ENCODE results near the gene KCNIP4.

The KCNIP4 gene

GRCh38 chr4:21011106-21011505, 937.5 kb downstream of the KCNIP4 start:
- no peak for DNase-seq
- Histone ChIP-seq H4K5ac (ENCODE audit: low read length) (no peak overlapping the region), H3K18ac (ENCODE audit: low read length) (no peak overlapping the region), H3K4me3 (ENCODE audit: low read length) (no peak overlapping the region), H3K79me2 (ENCODE audit: control insufficient read depth, insufficient read depth, low read length) (no peaks in the 10 kb centered on the region), H3K9ac (ENCODE audit: low read length) (no peak overlapping the region), H2AK5ac (ENCODE audit: low read length) (no peak overlapping the region), H2BK15ac (replicated peaks; ENCODE audit: low read depth) (no peak overlapping the region), H3K27me3 (ENCODE audit: insufficient read depth, low read length, poor library complexity) (no peaks in the 10 kb centered on the region), H3K23ac (ENCODE audit: low read length) (no peak overlapping the region), H3K56ac (ENCODE audit: low read length) (no peak overlapping the region), H3K4me2 (ENCODE audit: low read length) (no peak overlapping the region), H3K27ac (ENCODE audit: low read depth, low read length) (no peak overlapping the region), H3K4me1 (ENCODE audit: control insufficient read depth, low read depth, low read length) (no peaks in the 10 kb centered on the region), H3K4ac (ENCODE audit: low read depth, low read length) (no peak overlapping the region), H3K36me3 (ENCODE audit: control insufficient read depth, insufficient read depth, low read length) (no peaks in the 10 kb centered on the region), H2BK5ac (ENCODE audit: low read length) (no peak overlapping the region), H4K8ac (ENCODE audit: low read depth, low read length) (no peak overlapping the region), H2BK120ac (ENCODE audit: low read depth, low read length) (no peak overlapping the region), H3K79me1 (ENCODE audit: low read length) (no peaks in the 10 kb centered on the region)
- WGBS (ENCODE audit: extremely low coverage, insufficient coverage, low lambda C conversion rate) = no CpG with 5 or more reads among the region's 3 CpGs

GRCh38 chr4:21009956-21010355, 938.6 kb downstream of the KCNIP4 start:
- Histone ChIP-seq H3K27me3 (ENCODE audit: insufficient read depth, low read length, poor library complexity) (no peaks in the 10 kb centered on the region), H3K4me3 (ENCODE audit: low read length) (no peak overlapping the region), H3K56ac (ENCODE audit: low read length) (no peak overlapping the region), H4K8ac (ENCODE audit: low read depth, low read length) (no peak overlapping the region), H3K18ac (ENCODE audit: low read length) (no peak overlapping the region), H3K4me2 (ENCODE audit: low read length) (no peak overlapping the region), H2BK5ac (ENCODE audit: low read length) (no peak overlapping the region), H3K79me2 (ENCODE audit: control insufficient read depth, insufficient read depth, low read length) (no peaks in the 10 kb centered on the region), H3K4ac (ENCODE audit: low read depth, low read length) (no peak overlapping the region), H2AK5ac (ENCODE audit: low read length) (no peak overlapping the region), H3K79me1 (ENCODE audit: low read length) (no peaks in the 10 kb centered on the region), H3K23ac (ENCODE audit: low read length) (no peak overlapping the region), H3K9ac (ENCODE audit: low read length) (no peak overlapping the region), H3K4me1 (ENCODE audit: control insufficient read depth, low read depth, low read length) (no peaks in the 10 kb centered on the region), H3K27ac (ENCODE audit: low read depth, low read length) (no peak overlapping the region), H2BK120ac (ENCODE audit: low read depth, low read length) (no peak overlapping the region), H4K5ac (ENCODE audit: low read length) (no peak overlapping the region), H2BK15ac (replicated peaks; ENCODE audit: low read depth) (no peak overlapping the region), H3K36me3 (ENCODE audit: control insufficient read depth, insufficient read depth, low read length) (no peaks in the 10 kb centered on the region)
- peak; percentile 11 for DNase-seq
- no CpG with 5 or more reads among the region's 4 CpGs for WGBS (ENCODE audit: extremely low coverage, insufficient coverage, low lambda C conversion rate)

GRCh38 chr4:21005647-21006046, 942.9 kb downstream of the KCNIP4 start:
- Histone ChIP-seq H2BK5ac (ENCODE audit: low read length) (no peak overlapping the region), H3K4me1 (ENCODE audit: control insufficient read depth, low read depth, low read length) (no peaks in the 10 kb centered on the region), H3K56ac (ENCODE audit: low read length) (no peak overlapping the region), H4K5ac (ENCODE audit: low read length) (no peak overlapping the region), H3K4ac (ENCODE audit: low read depth, low read length) (no peak overlapping the region), H2BK15ac (replicated peaks; ENCODE audit: low read depth) (no peak overlapping the region), H3K27me3 (ENCODE audit: insufficient read depth, low read length, poor library complexity) (no peaks in the 10 kb centered on the region), H2AK5ac (ENCODE audit: low read length) (no peak overlapping the region), H3K9ac (ENCODE audit: low read length) (no peak overlapping the region), H3K4me2 (ENCODE audit: low read length) (no peak overlapping the region), H3K79me1 (ENCODE audit: low read length) (no peaks in the 10 kb centered on the region), H3K4me3 (ENCODE audit: low read length) (no peak overlapping the region), H2BK120ac (ENCODE audit: low read depth, low read length) (no peak overlapping the region), H3K18ac (ENCODE audit: low read length) (no peak overlapping the region), H4K8ac (ENCODE audit: low read depth, low read length) (no peak overlapping the region), H3K36me3 (ENCODE audit: control insufficient read depth, insufficient read depth, low read length) (no peaks in the 10 kb centered on the region), H3K79me2 (ENCODE audit: control insufficient read depth, insufficient read depth, low read length) (no peaks in the 10 kb centered on the region), H3K23ac (ENCODE audit: low read length) (no peak overlapping the region), H3K27ac (ENCODE audit: low read depth, low read length) (no peak overlapping the region)
- no CpG with 5 or more reads among the region's 4 CpGs for WGBS (ENCODE audit: extremely low coverage, insufficient coverage, low lambda C conversion rate)
- no peak for DNase-seq

- Histone ChIP-seq H3K23ac (ENCODE audit: low read length) (no peak overlapping the region), H3K56ac (ENCODE audit: low read length) (no peak overlapping the region), H3K4me2 (ENCODE audit: low read length) (no peak overlapping the region), H3K36me3 (ENCODE audit: control insufficient read depth, insufficient read depth, low read length) (no peaks in the 10 kb centered on the region), H3K27me3 (ENCODE audit: insufficient read depth, low read length, poor library complexity) (no peaks in the 10 kb centered on the region), H3K27ac (ENCODE audit: low read depth, low read length) (no peak overlapping the region), H3K4me1 (ENCODE audit: control insufficient read depth, low read depth, low read length) (no peaks in the 10 kb centered on the region), H2BK5ac (ENCODE audit: low read length) (no peak overlapping the region), H2BK120ac (ENCODE audit: low read depth, low read length) (no peak overlapping the region), H4K8ac (ENCODE audit: low read depth, low read length) (no peak overlapping the region), H3K79me2 (ENCODE audit: control insufficient read depth, insufficient read depth, low read length) (no peaks in the 10 kb centered on the region), H3K4ac (ENCODE audit: low read depth, low read length) (no peak overlapping the region), H3K18ac (ENCODE audit: low read length) (no peak overlapping the region), H3K9ac (ENCODE audit: low read length) (no peak overlapping the region), H3K79me1 (ENCODE audit: low read length) (no peaks in the 10 kb centered on the region), H4K5ac (ENCODE audit: low read length) (no peak overlapping the region), H2BK15ac (replicated peaks; ENCODE audit: low read depth) (no peak overlapping the region), H2AK5ac (ENCODE audit: low read length) (no peak overlapping the region), H3K4me3 (ENCODE audit: low read length) (no peak overlapping the region)
- no peak for DNase-seq
- WGBS (ENCODE audit: extremely low coverage, insufficient coverage, low lambda C conversion rate) = no CpG with 5 or more reads among the region's 4 CpGs
Measured at GRCh38 chr4:21002976-21003375, 945.6 kb downstream of the KCNIP4 start.

GRCh38 chr4:21002286-21002685, 946.3 kb downstream of the KCNIP4 start:
- WGBS (ENCODE audit: extremely low coverage, insufficient coverage, low lambda C conversion rate) = no CpG with 5 or more reads among the region's 5 CpGs
- Histone ChIP-seq H2AK5ac (ENCODE audit: low read length) (no peak overlapping the region), H3K27ac (ENCODE audit: low read depth, low read length) (no peak overlapping the region)

GRCh38 chr4:21001490-21001889, 947.1 kb downstream of the KCNIP4 start:
- Histone ChIP-seq H4K5ac (ENCODE audit: low read length) (no peak overlapping the region), H2AK5ac (ENCODE audit: low read length) (no peak overlapping the region), H3K56ac (ENCODE audit: low read length) (no peak overlapping the region), H3K9ac (ENCODE audit: low read length) (no peak overlapping the region), H3K4me3 (ENCODE audit: low read length) (no peak overlapping the region), H4K8ac (ENCODE audit: low read depth, low read length) (no peak overlapping the region), H3K4me2 (ENCODE audit: low read length) (no peak overlapping the region), H2BK5ac (ENCODE audit: low read length) (no peak overlapping the region), H3K27ac (ENCODE audit: low read depth, low read length) (no peak overlapping the region), H3K4me1 (ENCODE audit: control insufficient read depth, low read depth, low read length) (no peaks in the 10 kb centered on the region), H3K18ac (ENCODE audit: low read length) (no peak overlapping the region), H3K23ac (ENCODE audit: low read length) (no peak overlapping the region), H3K79me2 (ENCODE audit: control insufficient read depth, insufficient read depth, low read length) (no peaks in the 10 kb centered on the region), H2BK120ac (ENCODE audit: low read depth, low read length) (no peak overlapping the region), H3K36me3 (ENCODE audit: control insufficient read depth, insufficient read depth, low read length) (no peaks in the 10 kb centered on the region), H3K79me1 (ENCODE audit: low read length) (no peaks in the 10 kb centered on the region), H2BK15ac (replicated peaks; ENCODE audit: low read depth) (no peak overlapping the region), H3K27me3 (ENCODE audit: insufficient read depth, low read length, poor library complexity) (no peaks in the 10 kb centered on the region), H3K4ac (ENCODE audit: low read depth, low read length) (no peak overlapping the region)
- WGBS (ENCODE audit: extremely low coverage, insufficient coverage, low lambda C conversion rate) = no CpG with 5 or more reads among the region's 4 CpGs
- no peak for DNase-seq

More at GRCh38 chr4:21002286-21002685, 946.3 kb downstream of the KCNIP4 start:
- Histone ChIP-seq H3K18ac (ENCODE audit: low read length) (no peak overlapping the region), H3K4me2 (ENCODE audit: low read length) (no peak overlapping the region), H4K5ac (ENCODE audit: low read length) (no peak overlapping the region), H3K36me3 (ENCODE audit: control insufficient read depth, insufficient read depth, low read length) (no peaks in the 10 kb centered on the region), H2BK5ac (ENCODE audit: low read length) (no peak overlapping the region), H3K4me3 (ENCODE audit: low read length) (no peak overlapping the region), H4K8ac (ENCODE audit: low read depth, low read length) (no peak overlapping the region), H3K27me3 (ENCODE audit: insufficient read depth, low read length, poor library complexity) (no peaks in the 10 kb centered on the region), H3K9ac (ENCODE audit: low read length) (no peak overlapping the region), H3K79me2 (ENCODE audit: control insufficient read depth, insufficient read depth, low read length) (no peaks in the 10 kb centered on the region), H3K4me1 (ENCODE audit: control insufficient read depth, low read depth, low read length) (no peaks in the 10 kb centered on the region), H2BK15ac (replicated peaks; ENCODE audit: low read depth) (no peak overlapping the region), H3K4ac (ENCODE audit: low read depth, low read length) (no peak overlapping the region), H3K23ac (ENCODE audit: low read length) (no peak overlapping the region), H3K56ac (ENCODE audit: low read length) (no peak overlapping the region), H3K79me1 (ENCODE audit: low read length) (no peaks in the 10 kb centered on the region), H2BK120ac (ENCODE audit: low read depth, low read length) (no peak overlapping the region)
- DNase-seq = no peak
